BLaER1 treated with 17β-estradiol and CSF1 and Interleukin-3, amounts not matched to agents 10 nM and 100 nM (cell line): ENCODE data around the gene ARHGDIA.
A peak's percentile ranks its signal among the peaks of the same experiment; 100 is the strongest.

ENCODE experiments used
- H3K27ac ChIP-seq, 11 experiments: shearing (Covaris generic); formaldehyde crosslinking; 2 replicates each; pipeline ENCODE4 v1.8.1; 2022
- H3K27me3 ChIP-seq, 11 experiments: shearing (Covaris generic); formaldehyde crosslinking; 2 replicates each; pipeline ENCODE4 v1.8.1; 2022
- H3K36me3 ChIP-seq, 11 experiments: shearing (Covaris generic); formaldehyde crosslinking; 2 replicates each; pipeline ENCODE4 v1.8.1; 2022
- H3K4me1 ChIP-seq, 10 experiments: shearing (Covaris generic); formaldehyde crosslinking; 2 replicates each; pipeline ENCODE4 v1.8.1; 2022
- H3K4me2 ChIP-seq, 11 experiments: shearing (Covaris generic); formaldehyde crosslinking; 2 replicates each; pipeline ENCODE4 v1.8.1; 2022
- H3K4me3 ChIP-seq, 10 experiments: shearing (Covaris generic); formaldehyde crosslinking; 2 replicates each; pipeline ENCODE4 v1.8.1; 2022
- H3K9ac ChIP-seq, 11 experiments: shearing (Covaris generic); formaldehyde crosslinking; 2 replicates each; pipeline ENCODE4 v1.8.1; 2022
- H3K9me3 ChIP-seq, 11 experiments: shearing (Covaris generic); formaldehyde crosslinking; replicated peaks in 1 of 11; 2 replicates each; pipeline ENCODE4 v1.8.1; 2022
- H4K20me1 ChIP-seq, 11 experiments: shearing (Covaris generic); formaldehyde crosslinking; 2 replicates each; pipeline ENCODE4 v1.8.1; 2022
- Cebpa-rat ChIP-seq, 11 experiments: shearing (Covaris generic); IDR thresholded peaks; 2 replicates each; pipeline ENCODE4 v1.8.1; 2022

ARHGDIA gene

GRCh38 chr17:81870131-81870980 lies 781 bp downstream of the ARHGDIA start:
- H3K4me2 ChIP-seq = peak overlapping the region; percentile 89 to 99 (median 97)
- H4K20me1 ChIP-seq = peaks cover 51 to 55% (median 54%) of the 10 kb centered on the region in 11 experiments
- H3K27me3 ChIP-seq = no peaks in the 10 kb centered on the region
- H3K4me1 ChIP-seq = peaks cover 54 to 71% (median 66%) of the 10 kb centered on the region in 10 experiments
- peaks cover 24 to 48% (median 38%) of the 10 kb centered on the region in 11 experiments for H3K36me3 ChIP-seq
- peak overlapping the region; percentile 95 to 100 (median 100) for H3K9ac ChIP-seq
- no peaks in the 10 kb centered on the region for H3K9me3 ChIP-seq
- H3K4me3 ChIP-seq = peak overlapping the region; percentile 76 to 99 (median 96)
- TF ChIP-seq Cebpa-rat (IDR thresholded peaks at IDR 0.05) = no peak
- peak overlapping the region; percentile 96 to 100 (median 100) for H3K27ac ChIP-seq

DNA sequence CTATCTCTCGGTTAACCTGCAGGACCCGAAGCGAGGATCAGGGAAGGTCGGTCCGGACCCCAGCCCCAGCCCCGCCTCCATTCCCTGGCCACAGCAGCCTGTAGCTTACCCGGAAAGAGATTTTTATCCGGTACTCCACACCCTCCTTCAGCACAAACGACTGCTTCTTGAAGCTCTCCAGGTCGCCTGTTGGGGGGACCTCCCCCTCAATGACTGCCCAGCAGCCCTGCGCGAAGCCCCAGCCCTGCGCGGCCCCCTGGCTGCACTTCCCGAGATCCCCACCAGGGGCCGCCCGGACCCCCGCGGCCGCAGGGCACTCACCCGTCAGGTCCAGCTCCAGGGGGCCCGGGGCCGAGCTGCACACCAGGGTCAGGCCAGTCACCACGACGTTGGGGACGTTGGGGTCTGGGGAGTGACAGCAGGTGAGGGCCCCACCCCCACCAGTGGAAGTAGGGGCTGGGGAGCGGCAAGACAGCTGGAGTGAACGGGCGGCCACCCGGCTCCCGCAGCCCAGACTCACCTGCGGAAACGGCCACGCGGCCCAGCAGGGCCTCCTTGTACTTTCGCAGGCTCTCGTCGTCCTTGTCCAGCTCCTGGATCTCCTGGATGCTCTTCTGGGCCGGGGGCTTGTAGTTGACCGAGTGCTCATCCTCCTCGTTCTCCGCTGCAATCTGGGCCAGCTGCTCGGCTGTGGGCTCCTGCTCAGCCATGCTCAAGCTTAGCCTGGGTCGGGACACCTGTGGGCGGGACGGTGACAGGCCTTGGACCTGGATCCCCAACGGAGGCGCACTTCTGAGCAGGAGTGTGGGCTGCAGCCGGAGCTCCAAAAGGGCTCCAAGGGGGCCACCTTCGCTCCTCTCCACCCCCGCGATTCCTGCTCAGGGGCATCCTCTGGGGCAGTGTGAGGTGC lies 1.7 kb downstream of the ARHGDIA start:
- Histone ChIP-seq H3K9ac (peak overlapping the region; percentile 95 to 100 (median 100)), H3K4me2 (peak overlapping the region; percentile 89 to 99 (median 97)), H3K36me3 (peaks cover 24 to 53% (median 39%) of the 10 kb centered on the region in 11 experiments), H3K27me3 (no peaks in the 10 kb centered on the region), H3K4me1 (peaks cover 58 to 80% (median 71%) of the 10 kb centered on the region in 10 experiments), H3K4me3 (peak overlapping the region; percentile 76 to 99 (median 96)), H4K20me1 (peaks cover 55 to 63% (median 61%) of the 10 kb centered on the region in 11 experiments), H3K27ac (peak overlapping the region; percentile 96 to 100 (median 100); a peak in 21 of 22 replicates), H3K9me3 (no peaks in the 10 kb centered on the region)
- no peak for TF ChIP-seq Cebpa-rat (IDR thresholded peaks at IDR 0.05)

- Histone ChIP-seq H3K9me3 (no peaks in the 10 kb centered on the region), H3K4me1 (peaks cover 65 to 85% (median 75%) of the 10 kb centered on the region in 10 experiments), H3K36me3 (peaks cover 24 to 53% (median 42%) of the 10 kb centered on the region in 11 experiments), H3K4me2 (peak overlapping the region; percentile 89 to 99 (median 97)), H3K4me3 (peak overlapping the region; percentile 76 to 99 (median 96)), H3K27ac (peak overlapping the region in 8 of 11 experiments; percentile 40 to 100 (median 100); a peak in 8 of 22 replicates), H3K27me3 (no peaks in the 10 kb centered on the region), H3K9ac (peak overlapping the region; percentile 95 to 100 (median 100); a peak in 21 of 22 replicates), H4K20me1 (peaks cover 55 to 70% (median 68%) of the 10 kb centered on the region in 11 experiments)
- TF ChIP-seq Cebpa-rat (IDR thresholded peaks at IDR 0.05) = no peak
Observed at GRCh38 chr17:81868674-81869220, 2.4 kb downstream of the ARHGDIA start.

GRCh38 chr17:81867991-81868673 lies 3.0 kb downstream of the ARHGDIA start:
- Histone ChIP-seq H3K4me1 (peaks cover 68 to 85% (median 78%) of the 10 kb centered on the region in 10 experiments), H3K27ac (peak overlapping the region in 10 of 11 experiments; percentile 34 to 78 (median 55); a peak in 15 of 22 replicates), H3K27me3 (no peaks in the 10 kb centered on the region), H3K9ac (peak overlapping the region; percentile 47 to 88 (median 60); a peak in 20 of 22 replicates), H3K9me3 (no peaks in the 10 kb centered on the region), H4K20me1 (peaks cover 55 to 75% (median 68%) of the 10 kb centered on the region in 11 experiments), H3K36me3 (peaks cover 24 to 58% (median 46%) of the 10 kb centered on the region in 11 experiments), H3K4me2 (peak overlapping the region; percentile 53 to 99 (median 68)), H3K4me3 (no peak overlapping the region)
- TF ChIP-seq Cebpa-rat (IDR thresholded peaks at IDR 0.05) = no peak

GRCh38 chr17:81867170-81867990 lies 3.8 kb downstream of the ARHGDIA start:
- no peaks in the 10 kb centered on the region for H3K27me3 ChIP-seq
- peaks cover 55 to 77% (median 68%) of the 10 kb centered on the region in 11 experiments for H4K20me1 ChIP-seq
- peak overlapping the region; percentile 53 to 99 (median 68) for H3K4me2 ChIP-seq
- H3K4me1 ChIP-seq = peaks cover 68 to 85% (median 78%) of the 10 kb centered on the region in 10 experiments
- TF ChIP-seq Cebpa-rat (IDR thresholded peaks at IDR 0.05) = no peak
- no peaks in the 10 kb centered on the region for H3K9me3 ChIP-seq
- H3K36me3 ChIP-seq = peaks cover 24 to 63% (median 46%) of the 10 kb centered on the region in 11 experiments
- peak overlapping the region; percentile 47 to 88 (median 60); a peak in 20 of 22 replicates for H3K9ac ChIP-seq
- peak overlapping the region in 10 of 11 experiments; percentile 34 to 78 (median 55); a peak in 19 of 22 replicates for H3K27ac ChIP-seq
- H3K4me3 ChIP-seq = 0 out of 20 replicates have a peak overlapping the region, but pooled peaks of 1 of the 10 experiments have one; percentile 1

DNA sequence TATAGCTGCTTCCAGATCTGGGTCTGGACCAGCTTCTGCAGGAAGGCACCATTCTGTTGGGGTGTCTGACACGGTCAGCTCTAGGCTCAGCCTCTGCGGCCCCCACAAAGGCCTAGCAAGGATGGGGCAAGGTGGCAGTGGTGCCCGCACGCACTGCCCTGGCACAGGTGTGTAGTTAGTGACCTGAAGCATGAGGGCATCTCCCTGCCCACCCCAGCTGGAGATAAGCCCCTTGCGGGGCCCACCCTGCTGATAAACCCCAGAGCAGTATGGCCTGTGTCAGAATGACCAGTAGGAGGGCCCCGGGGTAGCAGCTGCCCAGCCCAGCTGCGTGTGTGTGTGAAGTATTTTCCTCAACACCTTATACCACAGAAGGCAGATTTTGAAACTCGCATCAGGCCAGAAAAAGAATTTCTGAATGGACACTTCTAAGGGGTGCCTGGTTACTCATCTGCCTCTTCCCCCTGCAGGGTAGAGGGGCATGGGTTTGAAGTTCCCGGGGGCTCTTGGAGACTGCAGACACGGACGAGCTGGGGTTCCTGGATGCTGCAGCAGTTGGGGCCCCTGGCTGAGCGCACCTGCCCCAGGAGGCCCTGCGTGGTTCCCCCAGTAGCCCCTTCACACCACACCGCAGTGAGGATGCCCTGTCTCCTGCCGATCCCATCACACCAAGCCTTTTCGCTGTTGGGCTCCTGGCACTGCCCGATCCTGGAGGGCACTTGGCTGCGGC lies 4.5 kb downstream of the ARHGDIA start:
- Histone ChIP-seq H3K27ac (peak overlapping the region in 10 of 11 experiments; percentile 34 to 78 (median 55); a peak in 19 of 22 replicates), H3K9ac (peak overlapping the region; percentile 47 to 88 (median 60); a peak in 19 of 22 replicates)

More for the DNA sequence above, 4.5 kb downstream of the ARHGDIA start:
- H3K27me3 ChIP-seq = no peaks in the 10 kb centered on the region
- no peaks in the 10 kb centered on the region for H3K9me3 ChIP-seq
- peak overlapping the region; percentile 53 to 99 (median 68) for H3K4me2 ChIP-seq
- peaks cover 24 to 63% (median 46%) of the 10 kb centered on the region in 11 experiments for H3K36me3 ChIP-seq
- H3K4me3 ChIP-seq = 0 out of 20 replicates have a peak overlapping the region, but pooled peaks of 1 of the 10 experiments have one; percentile 1
- peaks cover 70 to 85% (median 80%) of the 10 kb centered on the region in 10 experiments for H3K4me1 ChIP-seq
- peaks cover 55 to 77% (median 68%) of the 10 kb centered on the region in 11 experiments for H4K20me1 ChIP-seq
- TF ChIP-seq Cebpa-rat (IDR thresholded peaks at IDR 0.05) = no peak
